ENCODE data around the gene CENPS.
A peak's percentile ranks its signal among the peaks of the same experiment; 100 is the strongest.

The CENPS gene

GRCh38 chr1:10388387-10388715 is 41.9 kb upstream of the CENPS start:
- no peak for TF ChIP-seq CTCF (conservative IDR thresholded peaks at IDR 0.05; ENCODE audit: low read length)
- H3K4me3 ChIP-seq (ENCODE audit: low read length): no peak overlapping the region
- no peak for DNase-seq (ENCODE audit: low read depth)

DNA sequence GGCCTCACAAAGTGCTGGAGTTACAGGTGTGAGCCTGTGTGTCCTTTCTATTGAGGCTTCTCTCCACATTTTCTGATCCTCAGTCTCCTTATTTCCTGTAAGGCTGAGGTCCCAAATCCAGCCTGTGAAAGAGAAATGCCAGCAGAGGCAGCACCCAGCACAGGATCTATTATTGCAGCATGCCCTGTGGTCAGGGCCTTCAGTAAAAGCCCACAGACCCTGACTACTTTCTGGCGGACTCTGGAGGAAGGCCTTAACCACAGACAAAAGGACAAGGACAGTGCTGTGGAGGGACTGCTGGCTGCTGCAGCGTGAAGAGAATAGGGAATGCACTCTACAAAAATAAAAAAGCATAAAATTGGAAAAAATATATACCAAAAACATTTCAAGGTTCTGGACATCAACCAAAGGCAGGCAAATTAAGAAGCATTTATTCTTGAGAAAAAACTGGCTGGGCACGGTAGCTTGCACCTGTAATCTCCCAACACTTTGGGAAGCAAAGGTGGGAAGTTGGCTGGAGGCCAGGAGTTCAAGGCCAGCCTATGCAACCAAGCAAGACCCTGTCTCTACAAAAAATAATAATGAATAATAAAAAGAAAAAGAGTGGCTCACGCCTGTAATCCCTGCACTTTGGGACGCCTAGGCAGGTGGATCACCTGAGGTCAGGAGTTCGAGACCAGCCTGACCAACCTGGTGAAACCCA is 40.8 kb upstream of the CENPS start:
- no peak for TF ChIP-seq CTCF (conservative IDR thresholded peaks at IDR 0.05; ENCODE audit: low read length)
- DNase-seq (ENCODE audit: low read depth): no peak
- no peak overlapping the region for H3K4me3 ChIP-seq (ENCODE audit: low read length)

DNA sequence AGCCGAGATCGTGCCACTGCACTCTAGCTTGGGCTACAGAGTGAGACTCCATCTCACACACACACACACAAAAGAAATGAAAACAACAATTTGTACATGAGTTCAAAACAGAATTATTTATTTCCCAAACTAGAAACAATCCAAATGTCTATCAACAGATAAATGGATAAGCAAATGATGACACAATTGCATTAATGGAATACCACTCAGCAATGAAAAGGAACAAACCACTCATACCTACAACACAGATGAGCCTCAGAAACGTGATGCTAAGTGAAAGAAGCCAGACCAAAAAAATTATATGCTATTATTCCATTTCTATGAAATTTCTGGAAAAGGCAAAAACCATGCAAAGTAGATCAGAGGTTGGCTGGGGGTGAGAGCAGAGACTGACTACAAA is 33.4 kb upstream of the CENPS start:
- no peak for TF ChIP-seq CTCF (conservative IDR thresholded peaks at IDR 0.05; ENCODE audit: low read length)
- no peak overlapping the region for H3K4me3 ChIP-seq (ENCODE audit: low read length)
- no peak for DNase-seq (ENCODE audit: low read depth)

DNA sequence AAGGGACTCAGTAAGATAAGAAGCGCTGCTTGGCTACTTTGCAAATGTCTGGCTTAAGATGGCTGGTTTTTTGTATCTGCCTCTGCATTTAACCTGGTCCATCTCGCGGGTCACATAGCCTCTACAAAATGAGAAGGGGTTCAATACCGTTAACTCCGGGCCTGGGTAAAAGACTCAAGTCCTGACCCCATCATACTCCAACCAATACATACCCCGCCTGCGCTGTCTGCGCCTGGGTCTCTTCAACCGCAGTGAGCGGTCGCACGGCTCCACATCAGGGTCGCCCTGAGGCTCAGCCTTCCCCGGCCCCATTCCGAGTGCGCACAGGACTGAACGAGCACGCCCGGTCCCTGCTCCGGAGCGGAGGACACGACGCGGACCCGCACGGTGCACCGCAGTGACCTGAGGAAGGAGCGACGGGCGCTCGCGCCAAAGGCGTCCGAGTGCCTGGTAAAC is 31.9 kb upstream of the CENPS start:
- peak overlapping the region; percentile 87 for H3K4me3 ChIP-seq (ENCODE audit: low read length)
- no peak for TF ChIP-seq CTCF (conservative IDR thresholded peaks at IDR 0.05; ENCODE audit: low read length)
- DNase-seq (ENCODE audit: low read depth): peak; percentile 3

- peak within 1 kb of the TSS; percentile 87 for H3K4me3 ChIP-seq (ENCODE audit: low read length)
- no peak for TF ChIP-seq CTCF (conservative IDR thresholded peaks at IDR 0.05; ENCODE audit: low read length)
- DNase-seq (ENCODE audit: low read depth): peak; percentile 97
Observed at GRCh38 chr1:10398734-10399443, 31.3 kb upstream of the CENPS start, which contains the start of gene PGD. TSS of gene PGD (plus strand) at chr1:10399064. CDS start at chr1:10399118, 54 bp downstream.

DNA sequence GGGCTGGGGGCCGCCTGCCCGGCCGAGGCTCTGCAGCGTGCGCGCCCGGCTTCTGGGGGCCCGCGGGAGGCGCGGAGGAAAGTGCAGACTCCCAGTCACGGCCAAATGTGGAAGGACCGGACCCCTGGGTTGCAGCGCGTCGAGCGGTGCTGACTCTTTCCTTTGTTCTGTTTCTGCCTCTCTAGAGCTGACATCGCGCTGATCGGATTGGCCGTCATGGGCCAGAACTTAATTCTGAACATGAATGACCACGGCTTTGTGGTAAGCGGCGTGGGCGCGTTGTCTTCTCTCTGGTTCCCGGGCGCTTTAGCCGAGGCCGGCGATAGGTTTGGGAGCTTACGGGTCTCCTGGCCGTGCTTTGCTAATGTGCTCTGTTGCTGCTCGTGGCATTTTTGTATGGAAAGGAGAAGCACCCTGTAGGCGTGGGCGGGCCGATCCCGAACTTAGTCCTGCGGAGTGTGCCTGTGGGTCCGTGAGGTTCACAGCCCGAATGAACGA is 30.7 kb upstream of the CENPS start:
- no peak for TF ChIP-seq CTCF (conservative IDR thresholded peaks at IDR 0.05; ENCODE audit: low read length)
- H3K4me3 ChIP-seq (ENCODE audit: low read length): peak overlapping the region; percentile 87
- peak; percentile 29 for DNase-seq (ENCODE audit: low read depth)

DNA sequence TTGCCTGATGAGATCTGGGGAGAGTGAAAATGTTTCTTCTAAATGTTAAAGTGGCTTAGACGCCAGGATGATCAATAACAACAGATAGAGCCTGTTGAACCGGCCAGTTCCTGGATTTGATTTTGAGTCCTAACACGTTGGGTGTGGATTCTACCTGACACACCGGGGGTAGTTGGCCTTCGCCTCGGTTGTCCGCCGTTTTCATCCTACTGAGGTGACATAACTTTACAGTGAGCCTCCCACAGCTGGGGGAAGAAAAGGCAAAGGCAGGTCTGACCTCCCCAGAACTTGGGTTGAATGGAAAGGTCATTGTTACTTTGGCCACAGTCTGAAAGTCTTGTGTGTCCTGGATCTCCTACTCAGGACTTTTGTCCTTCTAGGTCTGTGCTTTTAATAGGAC is 30.2 kb upstream of the CENPS start:
- no peak for DNase-seq (ENCODE audit: low read depth)
- peak overlapping the region; percentile 87 for H3K4me3 ChIP-seq (ENCODE audit: low read length)
- no peak for TF ChIP-seq CTCF (conservative IDR thresholded peaks at IDR 0.05; ENCODE audit: low read length)

Data from AG10803 (cell line).